BJ (cell line): Measurements from ENCODE around the gene DIAPH3. TPM values are rescaled to one million over a fixed set of nuclear protein-coding genes. Genes with fewer than 3 reads are reported as not detected.

ENCODE experiments used
- CTCF ChIA-PET: fragments of 350-600 bp; formaldehyde crosslinking; extraction: SDS; loops from one replicate; lab custom pipeline; 2021; ENCODE audit warnings: antibody characterized with exemption, inconsistent platforms; lab: Yijun Ruan, JAX
- POLR2A ChIA-PET: fragments of 300-600 bp; sonication (Branson Sonifier 250); formaldehyde crosslinking; extraction: SDS; loops from one replicate; lab custom pipeline; 2021; ENCODE audit warnings: antibody characterized with exemption; lab: Charles Lee
- DNase-seq: peaks from one replicate; pipeline ENCODE4 v3.0.0-alpha.2; 2011; ENCODE audit warnings: low read depth
- H3K27me3 ChIP-seq: 2 replicates; pipeline ENCODE4 v1.6.0; 2011; ENCODE audit warnings: low read length; ENCODE audit not compliant: control insufficient read depth, insufficient read depth
- H3K36me3 ChIP-seq: 2 replicates; pipeline ENCODE4 v1.5.1; 2011; ENCODE audit warnings: low read length; ENCODE audit not compliant: control insufficient read depth, insufficient read depth
- H3K4me3 ChIP-seq: 2 replicates; pipeline ENCODE4 v1.5.1; 2011; ENCODE audit warnings: low read depth, mild to moderate bottlenecking, control low read depth, low read length
- CTCF ChIP-seq: IDR thresholded peaks from 2 replicates; pipeline ENCODE4 v1.5.1; 2011; ENCODE audit warnings: low read depth, mild to moderate bottlenecking, control low read depth, inconsistent platforms, low read length, moderate library complexity; ENCODE audit not compliant: insufficient read depth
- polyA plus RNA-seq: library from polyadenylated mRNA; depleted of rRNA; stranded (reverse); fragments of >200 nt; gene quantifications from 2 replicates; pipeline ENCODE4 v1.2.3, GENCODE V29; 2011

The DIAPH3 gene
- polyA plus RNA-seq, 1 experiment: 8.5 TPM

GRCh38 chr13:59710416-59710815 is 453.3 kb downstream of the DIAPH3 start:
- H3K36me3 ChIP-seq: no peaks in the 10 kb centered on the region
- no peak for DNase-seq
- H3K27me3 ChIP-seq: no peaks in the 10 kb centered on the region
- TF ChIP-seq CTCF: no peak
- POLR2A ChIA-PET: no interaction called here
- no peak overlapping the region for H3K4me3 ChIP-seq
- CTCF ChIA-PET: no interaction called here

DNA sequence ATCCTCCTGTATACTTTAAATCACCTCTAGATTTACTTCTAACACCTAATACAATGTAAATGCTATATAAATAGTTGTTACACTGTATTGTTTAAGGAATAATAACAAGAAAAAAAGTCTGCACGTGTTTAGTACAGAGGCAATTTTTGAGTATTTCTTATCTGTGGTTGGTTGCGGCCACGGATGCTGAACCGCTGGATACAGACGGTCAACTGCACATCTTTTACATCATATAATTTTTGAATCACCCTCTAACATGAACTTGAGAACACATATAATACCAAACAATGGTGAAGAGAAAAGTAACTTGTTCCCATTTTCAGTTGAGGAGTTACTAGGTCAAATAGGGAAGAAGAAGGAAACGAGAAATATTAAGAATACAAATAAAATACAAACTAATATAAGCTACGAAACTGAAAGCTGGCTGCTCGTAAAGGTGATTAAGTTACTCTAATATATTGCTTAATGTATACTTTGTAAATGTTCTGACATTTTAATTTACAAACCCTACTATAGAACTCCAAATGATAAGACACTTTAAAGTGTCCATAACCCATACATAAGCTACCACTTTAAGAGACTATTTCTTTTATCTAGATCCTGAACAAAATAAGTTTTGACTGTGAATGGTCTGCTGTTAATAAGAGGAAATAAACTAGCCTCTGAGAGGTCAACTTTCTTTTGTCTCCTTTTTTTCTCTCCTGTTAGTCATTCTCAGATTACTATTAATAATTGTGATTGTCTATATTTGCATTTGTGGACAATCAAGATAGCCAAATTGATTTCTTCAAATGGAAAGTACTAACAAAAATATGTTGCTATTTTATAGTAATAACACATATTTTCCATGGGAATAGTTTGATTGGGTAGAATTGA is 457.4 kb downstream of the DIAPH3 start:
- no peak for DNase-seq
- H3K36me3 ChIP-seq: no peaks in the 10 kb centered on the region
- POLR2A ChIA-PET: no interaction called here
- no peak for TF ChIP-seq CTCF
- H3K27me3 ChIP-seq: no peaks in the 10 kb centered on the region
- CTCF ChIA-PET: no interaction called here
- no peak overlapping the region for H3K4me3 ChIP-seq

GRCh38 chr13:59702269-59702668 is 461.5 kb downstream of the DIAPH3 start:
- ChIA-PET POLR2A (no interaction called here), CTCF (interaction anchor here (0.7 kb wide), 1 partner anchor 21 kb away, joined by 3 read pairs; no protein-coding TSS in a partner anchor)
- no peak for TF ChIP-seq CTCF
- DNase-seq: no peak
- Histone ChIP-seq H3K27me3 (no peaks in the 10 kb centered on the region), H3K4me3 (no peak overlapping the region), H3K36me3 (no peaks in the 10 kb centered on the region)

DNA sequence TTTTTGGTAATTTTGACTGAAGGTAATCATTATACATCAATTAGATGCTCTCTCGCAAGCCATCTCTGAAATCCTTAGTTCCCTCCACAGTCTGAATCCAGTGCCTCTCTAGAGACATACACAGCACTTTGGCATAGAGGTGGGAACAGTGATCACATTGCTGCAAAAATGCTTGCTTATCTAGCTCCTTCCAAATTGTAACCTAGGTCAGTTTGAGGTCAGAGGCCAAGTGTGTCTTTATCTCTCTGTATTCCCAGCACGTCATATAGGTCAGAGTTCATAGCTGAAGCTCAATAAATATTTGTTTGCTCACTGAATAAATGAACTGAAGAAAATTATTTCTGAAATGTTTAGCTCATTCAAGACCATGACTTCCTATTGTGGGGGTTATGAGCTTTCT is 462.5 kb downstream of the DIAPH3 start:
- ChIA-PET CTCF (interaction anchor here (0.6 to 2.2 kb wide), 3 partner anchors 8 to 319 kb away, joined by 3 to 7 read pairs (median 4); no protein-coding TSS in a partner anchor), POLR2A (no interaction called here)
- no peak for TF ChIP-seq CTCF
- Histone ChIP-seq H3K4me3 (no peak overlapping the region), H3K36me3 (no peaks in the 10 kb centered on the region), H3K27me3 (no peaks in the 10 kb centered on the region)
- no peak for DNase-seq

- no peak for TF ChIP-seq CTCF
- POLR2A ChIA-PET: no interaction called here
- Histone ChIP-seq H3K27me3 (no peaks in the 10 kb centered on the region), H3K36me3 (no peaks in the 10 kb centered on the region), H3K4me3 (no peak overlapping the region)
- CTCF ChIA-PET: interaction anchor here (2.2 kb wide), 1 partner anchor 19 kb away, joined by 7 read pairs; no protein-coding TSS in a partner anchor
- no peak for DNase-seq
Observed at GRCh38 chr13:59700281-59700680, 463.4 kb downstream of the DIAPH3 start.
